Dedifferentiated amniotic fluid mesenchymal stem cell (primary cell): ENCODE data around the gene CDCP1.

Experiments
- DNase-seq: peaks from one replicate; pipeline ENCODE4 v3.0.0-alpha.2; 2016; ENCODE audit errors: extremely low spot score

Gene CDCP1

DNA sequence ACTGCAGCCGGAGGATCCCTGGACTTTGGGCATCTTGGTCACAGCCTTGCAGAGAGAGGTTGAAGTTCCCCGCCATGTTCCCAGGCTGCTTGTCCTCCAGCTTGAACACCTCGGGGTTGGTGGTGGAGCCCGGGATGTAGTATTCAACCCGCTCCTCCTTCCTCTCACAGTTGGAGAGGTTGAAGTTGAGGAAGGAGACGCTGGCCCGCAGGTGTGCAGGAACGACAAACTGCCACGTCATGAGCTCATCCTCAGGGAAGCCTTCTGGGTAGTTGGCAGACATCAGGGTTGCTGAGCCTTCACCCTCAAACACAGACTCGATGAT is 35.7 kb downstream of the CDCP1 start:
- DNase-seq: no peak

DNA sequence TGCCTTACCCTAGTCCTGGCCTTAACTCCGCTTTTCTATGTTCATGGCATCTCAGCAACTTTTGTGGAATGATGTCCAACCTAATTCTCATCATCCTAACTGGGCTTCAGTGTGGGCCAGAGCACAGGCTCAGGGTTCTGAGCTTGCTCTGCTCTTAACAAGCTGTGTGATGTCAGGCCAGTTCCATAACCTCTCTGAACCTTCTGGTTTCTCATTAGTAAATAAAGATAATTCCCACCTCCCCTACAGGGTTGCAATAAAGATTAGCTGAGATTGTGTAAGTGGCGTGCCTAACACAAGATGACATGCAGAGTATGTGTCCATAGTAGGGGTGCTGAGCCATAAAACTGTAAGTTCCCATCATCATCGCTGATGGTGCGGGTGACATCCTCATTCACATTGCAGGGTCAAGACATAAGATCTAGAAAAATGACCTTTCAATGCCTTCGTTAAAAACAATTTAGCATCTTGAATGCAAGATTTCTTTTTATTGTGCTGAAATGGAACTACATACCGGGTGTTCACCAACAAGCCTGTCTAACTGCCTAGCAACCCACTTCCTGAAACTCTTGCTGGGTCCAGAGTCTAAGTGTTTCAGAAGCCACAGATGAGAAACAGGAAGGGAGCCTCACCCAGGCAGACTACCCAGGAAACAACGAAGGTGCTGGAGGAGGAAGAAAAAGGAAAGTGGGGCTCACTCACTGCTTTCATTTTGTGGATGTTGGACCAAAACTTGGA is 36.2 kb downstream of the CDCP1 start:
- no peak for DNase-seq

DNA sequence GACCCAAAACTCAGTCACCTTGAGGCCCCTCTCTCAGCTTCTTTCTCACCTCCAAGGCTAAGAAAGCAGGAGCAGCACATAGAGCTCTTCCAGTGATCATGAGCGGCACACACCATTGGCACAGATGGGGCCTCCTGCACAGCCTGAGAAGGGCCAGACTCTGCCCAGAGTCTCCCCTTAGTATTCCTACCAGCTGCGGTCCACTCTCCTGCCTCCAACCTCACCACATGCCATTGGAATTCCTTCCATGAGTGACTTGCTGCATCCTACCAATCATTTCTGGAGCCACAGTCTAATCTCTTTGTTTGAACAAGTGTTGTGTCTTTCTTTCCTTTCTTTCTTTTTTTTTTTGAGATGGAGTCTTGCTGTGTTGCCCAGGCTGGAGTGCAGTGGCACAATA is 39.3 kb downstream of the CDCP1 start:
- no peak for DNase-seq

DNA sequence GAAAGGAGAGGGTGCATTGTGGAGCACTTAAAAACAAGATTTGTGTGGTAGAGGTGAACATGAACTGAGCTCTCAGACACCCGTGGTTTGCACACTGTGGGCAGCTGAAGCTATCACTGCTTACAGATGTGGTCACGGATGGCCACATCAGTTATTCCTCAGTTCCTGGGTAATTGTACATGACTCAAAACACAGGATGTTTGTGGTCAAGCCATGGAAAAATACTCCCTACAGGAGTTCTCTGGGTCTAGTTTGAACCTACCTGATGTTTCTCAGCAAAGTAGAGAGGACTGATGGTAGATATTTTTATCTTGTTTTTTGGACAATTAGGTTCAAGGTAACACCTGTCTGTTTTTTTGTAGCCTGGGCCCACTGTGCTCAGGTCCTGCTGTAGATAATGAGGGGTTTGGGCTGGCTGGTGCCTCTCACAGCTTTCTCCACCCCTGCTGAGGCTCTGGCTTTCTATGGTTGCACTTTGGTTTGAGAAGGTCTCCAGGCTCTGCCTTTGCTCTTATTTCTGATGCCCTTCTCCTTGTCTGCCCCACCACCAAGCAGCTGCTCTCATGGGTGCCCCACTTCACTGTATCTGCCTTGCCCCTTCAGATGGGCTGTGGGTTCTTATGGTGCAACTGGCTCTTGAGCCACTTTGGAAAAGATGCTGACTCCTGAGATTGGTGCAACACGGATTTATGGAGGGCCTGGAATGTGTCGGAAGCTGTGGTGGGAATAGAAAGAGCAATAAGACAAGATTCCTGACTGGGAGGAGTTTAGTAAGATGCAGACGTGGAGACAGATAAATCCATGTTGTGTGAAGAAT is 40.1 kb downstream of the CDCP1 start:
- DNase-seq: peak; percentile 57

DNA sequence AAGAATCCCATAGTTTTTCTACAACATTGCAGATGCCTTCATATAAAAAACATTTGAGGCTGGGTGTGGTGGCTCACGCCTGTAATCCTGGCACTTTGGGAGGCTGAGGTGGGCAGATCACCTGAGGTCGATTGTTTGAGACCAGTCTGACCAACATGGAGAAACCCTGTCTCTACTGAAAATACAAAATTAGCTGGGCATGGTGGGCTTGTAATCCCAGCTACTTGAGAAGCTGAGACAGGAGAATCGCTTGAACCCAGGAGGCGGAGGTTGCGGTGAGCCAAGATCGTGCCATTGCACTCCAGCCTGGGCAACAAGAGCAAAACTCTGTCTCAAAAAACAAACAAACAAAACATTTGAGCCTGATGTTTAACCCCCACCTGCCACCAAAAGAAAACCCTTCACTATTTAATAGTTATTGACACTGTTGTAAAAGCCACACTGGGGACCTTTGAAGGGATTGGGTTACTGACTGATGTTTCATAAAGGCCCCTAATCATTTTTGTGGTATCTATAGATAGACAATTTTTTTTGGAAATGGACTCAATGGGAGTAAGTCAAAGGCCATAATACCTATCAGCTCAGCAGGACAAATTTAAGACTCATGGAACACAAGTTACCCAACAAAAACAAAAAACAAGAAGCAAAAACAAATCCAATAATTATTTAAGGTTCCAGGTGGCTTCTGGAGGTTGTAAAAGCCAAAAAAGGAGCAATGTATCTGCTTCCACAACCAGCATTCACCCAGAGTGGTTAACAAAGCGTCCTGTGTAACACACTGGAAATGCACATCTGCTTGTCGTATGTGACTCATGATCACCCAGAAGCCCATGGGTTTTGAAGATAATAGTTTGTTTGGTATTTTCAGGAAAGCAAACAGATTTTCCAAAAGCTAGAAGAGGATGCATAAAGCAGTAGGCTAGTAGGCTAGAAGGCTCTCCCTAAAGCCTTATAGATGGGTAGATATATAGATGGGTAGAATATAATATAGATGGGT is 41.2 kb downstream of the CDCP1 start:
- no peak for DNase-seq

DNA sequence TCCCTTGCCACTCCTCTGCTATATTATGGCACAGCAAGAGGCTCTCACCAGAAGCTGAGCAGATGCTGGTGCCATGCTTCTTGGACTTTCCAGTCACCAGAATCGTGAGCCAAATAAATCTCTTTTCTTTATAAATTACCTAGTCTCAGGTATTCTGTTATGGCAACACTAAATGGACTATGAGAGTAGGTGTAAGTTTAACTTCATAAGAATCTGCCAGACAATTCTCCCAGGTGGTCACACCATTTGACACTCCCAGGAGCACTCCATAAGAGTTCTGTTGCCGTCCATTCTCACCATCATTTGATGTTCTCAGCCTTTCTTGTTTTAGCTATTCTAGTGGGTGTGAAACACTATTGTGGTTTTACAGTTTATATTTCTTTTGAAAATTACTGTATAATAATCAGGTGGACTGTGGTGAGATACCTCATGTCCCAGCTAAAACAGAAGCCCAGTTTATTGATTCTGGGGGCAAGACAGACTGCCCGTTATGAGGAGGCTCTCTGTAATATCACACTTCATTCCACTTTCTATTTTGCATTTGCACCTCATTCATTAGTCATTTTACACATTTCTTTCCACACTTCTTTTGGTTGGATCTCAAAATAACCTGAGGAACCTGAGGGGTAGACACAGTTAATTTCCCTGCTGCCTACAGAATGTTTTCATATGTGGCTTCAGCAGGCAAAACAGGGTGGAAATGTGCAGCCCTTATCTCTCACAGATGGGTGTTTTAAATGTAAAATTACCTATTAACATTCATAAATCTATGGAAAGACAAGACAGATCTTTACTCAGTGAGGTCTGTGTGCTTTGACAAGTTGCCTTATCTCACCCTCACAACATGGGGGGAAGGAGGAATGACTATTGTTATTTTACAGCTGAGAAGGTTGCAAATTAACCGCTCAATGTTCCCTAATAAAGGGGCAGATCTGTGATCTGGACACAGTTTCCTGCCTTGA is 42.1 kb downstream of the CDCP1 start:
- no peak for DNase-seq

DNA sequence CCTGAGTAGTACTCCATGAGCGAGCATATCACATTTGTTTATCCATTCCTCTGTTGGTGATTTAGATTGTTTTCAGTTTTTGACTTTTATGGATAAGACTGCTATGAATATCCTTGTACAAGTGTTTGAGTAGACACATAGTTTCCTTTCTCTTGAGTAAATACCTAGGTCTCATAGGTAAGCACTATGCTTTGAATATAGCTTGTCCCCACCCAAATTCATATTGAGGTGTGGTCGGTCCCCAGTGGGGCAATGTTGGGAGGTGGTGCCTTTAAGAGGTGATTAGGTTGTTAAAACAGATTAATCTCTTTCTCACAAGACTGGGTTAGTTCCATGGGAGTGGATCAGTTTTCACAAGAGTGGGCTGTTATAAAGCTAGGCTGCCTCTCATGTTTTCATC is 42.8 kb downstream of the CDCP1 start:
- DNase-seq: no peak

DNA sequence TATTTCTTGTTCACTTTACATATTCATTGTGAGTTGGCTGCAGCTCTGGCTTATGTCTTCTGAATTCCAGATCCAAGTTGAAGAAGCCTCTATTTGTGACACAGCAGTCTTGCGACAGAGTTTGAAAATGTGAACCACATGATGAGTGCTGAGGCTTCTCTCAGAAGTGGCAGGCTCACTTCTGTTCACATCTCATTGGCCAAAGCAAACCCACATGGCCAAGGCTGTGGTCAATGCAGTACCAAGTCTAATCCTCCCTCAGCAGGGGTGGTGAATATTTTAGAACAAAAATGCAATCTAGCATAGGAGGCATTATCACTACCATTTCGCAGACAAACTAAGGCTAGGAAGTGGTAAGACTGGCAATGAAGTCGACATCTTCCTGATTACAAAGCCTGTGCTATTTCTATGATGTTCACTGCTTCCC is 45.2 kb downstream of the CDCP1 start:
- no peak for DNase-seq

DNA sequence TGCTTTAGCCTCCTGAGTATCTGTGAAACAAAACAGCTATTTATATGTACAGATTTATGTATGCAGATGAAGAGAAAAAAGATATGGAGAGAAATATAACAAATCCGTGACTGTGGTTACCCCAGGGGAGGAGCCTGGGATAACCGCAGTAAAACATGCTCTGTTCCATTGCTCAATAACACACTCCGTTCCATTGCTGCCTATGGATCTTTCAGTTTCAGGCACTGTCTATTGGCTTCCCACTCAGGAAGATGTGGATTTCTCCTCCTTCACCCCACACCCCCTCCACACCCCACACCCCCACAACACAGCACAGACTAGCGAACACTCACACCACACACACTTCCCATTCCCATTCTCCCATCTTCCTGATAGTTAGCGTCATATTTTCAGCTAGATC is 47.9 kb downstream of the CDCP1 start:
- no peak for DNase-seq

DNA sequence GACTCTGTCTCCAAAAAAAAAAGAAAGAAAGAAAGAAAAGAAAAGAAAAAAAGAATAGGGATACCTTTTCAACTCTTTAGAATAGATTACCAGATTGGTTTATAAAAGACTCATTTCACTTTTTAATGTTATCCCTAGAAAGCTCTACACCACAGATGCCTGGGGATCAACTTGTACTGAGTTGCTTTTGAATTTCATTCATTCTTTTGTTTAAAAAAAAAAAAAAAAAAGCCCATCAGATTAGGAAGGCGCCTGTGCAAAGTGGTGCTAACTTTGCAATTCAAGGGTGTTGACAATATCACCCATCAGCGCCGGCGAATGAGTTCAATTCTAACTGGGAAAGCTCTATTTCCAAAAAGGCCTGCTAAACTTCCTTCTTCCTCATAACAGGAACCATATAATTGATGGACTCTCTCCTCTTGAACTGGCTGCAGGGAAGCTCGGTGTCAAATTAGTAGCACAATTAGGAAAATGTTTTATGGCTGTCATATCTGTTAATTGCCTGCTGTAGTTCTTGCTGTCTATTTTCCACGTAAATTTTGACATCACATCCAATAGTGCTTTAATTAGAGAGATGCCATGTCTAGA is 48.8 kb downstream of the CDCP1 start:
- no peak for DNase-seq

DNA sequence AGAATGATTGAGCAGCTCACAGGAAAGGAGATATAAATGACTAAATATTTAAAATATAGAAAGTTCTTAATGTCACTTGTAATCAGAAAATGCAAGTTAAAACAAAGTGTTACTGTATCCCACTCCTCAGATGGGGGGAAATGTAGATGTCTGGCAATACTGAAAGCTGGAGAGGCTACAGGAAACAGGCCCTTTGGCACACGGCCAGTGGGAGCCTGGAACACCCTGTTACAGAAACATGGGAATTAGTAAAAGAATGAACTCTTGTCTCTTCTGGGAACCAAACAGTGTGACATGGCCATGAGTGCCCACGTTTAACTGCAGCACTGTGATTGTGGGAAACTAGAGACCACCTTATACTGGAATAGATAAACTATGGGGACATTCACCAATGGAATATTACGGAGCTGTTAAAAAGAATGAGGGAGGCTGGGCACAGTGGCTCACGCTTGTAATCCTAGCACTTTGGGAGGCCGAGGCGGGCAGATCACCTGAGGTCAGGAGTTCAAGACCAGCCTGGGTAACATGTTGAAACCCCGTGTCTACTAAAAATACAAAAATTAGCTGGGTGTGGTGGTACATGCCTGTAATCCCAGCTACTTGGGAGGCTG is 50.2 kb downstream of the CDCP1 start:
- no peak for DNase-seq

DNA sequence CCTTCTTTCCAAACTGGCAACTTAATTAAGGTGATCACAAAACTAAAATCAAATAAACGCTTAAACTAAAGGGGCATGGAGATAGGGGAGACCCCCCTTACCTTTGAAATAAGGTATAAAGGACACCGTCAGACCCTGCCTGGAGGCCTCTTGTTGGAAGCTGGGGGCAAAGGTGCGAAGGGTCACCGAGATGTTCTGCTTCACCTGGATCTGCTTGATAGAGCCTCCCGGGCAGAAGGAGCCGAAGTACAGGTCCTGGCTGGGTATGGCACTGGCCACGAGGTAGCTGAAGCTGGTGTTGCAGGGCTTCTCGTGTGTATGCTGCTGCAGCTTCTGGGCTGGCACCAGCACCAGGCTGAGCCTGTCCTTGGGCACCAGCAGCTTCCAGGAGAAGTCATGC is 53.0 kb downstream of the CDCP1 start:
- DNase-seq: no peak

DNA sequence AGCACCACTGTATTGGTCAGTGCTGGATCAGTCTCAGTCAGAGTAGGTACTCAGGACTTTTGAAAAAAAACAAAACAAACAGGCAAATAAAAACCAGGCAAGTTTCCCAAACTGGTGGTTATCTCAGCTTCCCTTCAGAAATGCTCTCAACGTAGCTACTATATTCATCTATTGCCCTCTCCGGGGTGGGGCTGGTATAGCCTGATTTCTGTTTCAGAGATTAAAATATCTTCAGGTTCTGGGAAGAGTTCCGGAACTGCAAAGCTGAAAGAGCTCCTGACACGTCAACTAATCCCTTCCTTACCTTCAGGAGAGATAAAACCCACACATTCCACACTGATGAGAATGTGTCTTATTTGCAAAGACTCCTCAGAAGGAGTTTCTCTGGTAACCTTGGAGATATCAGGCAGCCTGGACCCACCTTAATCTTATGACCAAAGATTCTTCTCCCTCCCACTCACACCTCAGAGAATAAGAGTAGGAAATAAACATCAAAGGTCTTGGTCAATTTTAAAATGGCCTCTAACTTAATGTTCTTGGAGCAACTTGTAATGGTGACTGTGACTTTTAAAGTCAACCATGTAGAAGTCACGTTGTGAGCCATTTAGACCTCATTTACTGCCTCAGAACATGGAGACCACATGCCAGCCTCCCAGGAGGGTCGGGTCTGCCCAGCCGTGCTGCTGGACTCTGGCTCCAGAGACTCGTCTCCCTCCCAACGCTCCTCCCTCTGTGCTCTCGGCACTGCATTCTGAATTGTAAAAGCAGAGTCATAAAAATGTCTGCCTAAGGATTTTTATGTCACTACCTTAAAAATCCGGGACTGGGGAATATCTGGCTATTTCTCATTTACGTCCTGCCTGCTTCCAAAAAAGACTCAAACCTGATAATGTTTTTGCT is 53.8 kb downstream of the CDCP1 start:
- DNase-seq: no peak

DNA sequence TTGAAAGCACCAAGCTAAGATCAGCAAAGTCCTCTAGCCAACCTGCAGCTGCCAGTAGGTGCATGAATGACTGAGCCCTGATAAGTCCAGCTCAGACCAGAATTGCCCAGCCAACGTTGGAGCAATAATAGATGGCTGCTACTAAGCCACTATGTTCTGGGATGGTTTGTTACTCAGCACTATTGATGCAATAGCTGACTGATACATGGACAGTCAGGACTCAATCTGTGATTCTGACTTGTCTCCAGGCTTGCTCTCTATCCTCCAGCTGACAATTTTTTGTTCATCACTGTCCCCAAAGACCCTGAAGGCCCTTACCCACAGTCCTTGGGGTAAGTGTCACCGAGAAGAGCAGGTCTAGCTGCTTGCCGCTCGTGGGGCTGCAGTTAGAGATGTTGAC is 55.3 kb downstream of the CDCP1 start:
- DNase-seq: no peak

DNA sequence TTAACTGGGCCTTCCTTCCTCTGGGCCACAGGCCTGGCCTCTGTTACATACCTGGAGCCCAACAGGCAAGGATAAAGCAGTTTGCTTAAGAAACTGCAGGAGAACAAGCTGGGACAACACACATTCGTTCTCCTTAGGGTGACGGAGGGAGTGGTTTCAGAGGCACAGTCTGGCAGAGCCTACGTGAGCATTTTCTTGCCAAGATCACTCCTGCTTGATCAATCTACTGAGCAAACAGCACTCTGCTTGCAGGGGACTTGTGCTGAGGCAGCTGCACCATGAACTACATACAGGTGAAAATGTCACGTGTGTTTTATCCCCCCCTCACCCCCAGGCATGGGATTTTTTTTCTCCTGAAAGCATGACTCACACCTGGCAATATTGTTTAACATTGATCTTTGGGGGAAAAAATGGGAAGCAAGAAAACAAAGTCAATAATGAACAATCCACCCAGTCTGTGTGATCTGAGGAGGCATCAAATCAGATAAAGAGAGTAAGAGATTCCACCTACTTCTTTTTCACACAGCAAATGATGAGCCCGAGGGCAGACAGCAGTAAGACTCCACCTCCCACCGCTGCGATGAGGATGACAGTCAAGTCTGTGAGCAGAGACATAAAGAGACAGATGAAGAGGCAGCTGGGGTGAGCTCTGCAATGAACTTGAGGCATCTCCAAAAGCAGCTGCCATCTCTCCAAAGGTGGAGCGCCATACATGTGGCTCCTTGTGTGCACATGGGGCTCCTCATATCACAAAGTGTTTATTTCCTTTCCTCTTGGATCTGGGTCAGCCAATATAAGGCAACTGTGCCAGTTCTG is 57.4 kb downstream of the CDCP1 start:
- DNase-seq: no peak

DNA sequence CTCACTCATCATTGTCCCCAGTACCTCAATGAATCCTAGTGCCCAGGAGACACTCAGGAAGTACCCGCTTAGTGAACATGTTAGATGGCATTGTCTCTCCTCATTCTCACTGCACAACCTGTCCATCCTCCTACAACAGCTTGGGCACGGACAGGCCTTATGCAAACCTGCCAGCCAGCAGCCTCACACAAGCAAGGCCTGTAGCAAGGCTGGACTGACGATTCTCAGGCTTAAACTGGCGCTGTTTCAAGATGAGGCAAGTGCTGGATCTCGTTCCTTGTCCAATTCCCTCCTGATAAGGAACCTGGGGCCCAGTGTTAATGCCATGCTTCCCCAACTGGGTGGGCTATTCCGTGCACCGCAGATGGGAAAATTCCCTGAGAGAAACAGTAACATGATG is 59.0 kb downstream of the CDCP1 start:
- no peak for DNase-seq

DNA sequence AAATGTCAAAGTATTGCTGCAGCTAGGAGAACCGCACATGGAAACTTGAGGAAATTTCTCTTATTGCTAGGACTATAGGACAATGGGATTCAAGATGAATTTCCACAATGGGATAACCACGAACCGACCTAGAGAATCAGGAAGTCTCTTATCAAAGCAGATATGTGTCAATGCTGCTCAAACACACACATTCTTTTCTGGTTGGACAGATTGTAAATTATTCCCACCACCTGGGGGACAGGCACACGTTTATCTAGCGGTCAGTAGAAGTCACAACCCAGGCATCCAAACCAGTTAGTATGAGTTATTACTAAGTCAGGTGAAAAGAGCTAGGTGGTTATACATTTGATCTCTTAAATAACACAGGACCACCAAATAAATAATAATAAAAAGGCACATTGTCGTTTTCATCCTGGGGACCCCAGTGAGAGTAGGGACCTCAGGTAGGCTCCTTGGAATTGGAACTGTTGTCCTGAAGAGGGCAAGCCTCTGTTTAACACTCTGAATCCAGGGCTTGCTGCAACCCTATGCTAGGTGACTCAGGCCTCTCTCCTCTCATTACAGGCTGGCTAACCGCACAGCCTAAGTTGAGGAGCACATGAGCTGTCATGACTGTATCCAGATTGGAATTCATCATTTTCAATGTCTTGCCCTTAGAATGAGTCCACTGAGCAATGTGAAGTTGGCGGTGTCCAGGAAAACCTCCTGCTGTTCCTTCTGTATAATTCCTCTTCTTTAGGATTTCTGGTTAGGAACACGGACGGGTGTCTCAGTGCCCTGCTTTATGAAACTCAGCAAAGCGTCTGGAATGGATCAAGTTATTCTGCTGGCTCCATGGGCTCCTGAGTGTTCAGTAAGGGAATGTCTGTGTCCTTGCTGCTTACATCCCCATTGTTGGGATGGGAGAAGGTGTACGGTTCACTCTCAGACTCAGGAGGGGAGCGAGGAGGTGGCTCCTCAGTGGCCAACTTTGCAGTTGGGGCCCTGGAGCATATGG is 61.1 kb downstream of the CDCP1 start:
- DNase-seq: peak; percentile 79
